H9 (cell line): ENCODE results near the gene PPP1R12B. TPM values are rescaled to one million over a fixed set of nuclear protein-coding genes. Genes with fewer than 3 reads are reported as not detected.

ENCODE experiments used
- DNase-seq: peaks from one replicate; pipeline ENCODE4 v3.0.0-alpha.2; 2017
- H2AFZ ChIP-seq: one replicate; pipeline ENCODE4 v1.6.1; 2013; ENCODE audit warnings: mild to moderate bottlenecking, low read length, control low read depth, moderate library complexity
- H2AK5ac ChIP-seq: 2 replicates; pipeline ENCODE4 v1.6.1; 2013; ENCODE audit warnings: low read length, control low read depth, mixed read lengths; ENCODE audit not compliant: insufficient read length
- H2BK120ac ChIP-seq: one replicate; pipeline ENCODE4 v1.6.1; 2013; ENCODE audit warnings: low read depth, mild to moderate bottlenecking, low read length, control low read depth, inconsistent platforms; ENCODE audit not compliant: poor library complexity, severe bottlenecking
- H2BK12ac ChIP-seq: 2 replicates; pipeline ENCODE4 v1.6.1; 2013; ENCODE audit warnings: low read length, control low read depth, mixed read lengths, low read depth; ENCODE audit not compliant: insufficient read length
- H2BK15ac ChIP-seq: 2 replicates; pipeline ENCODE4 v1.6.1; 2013; ENCODE audit warnings: low read depth, low read length, control low read depth
- H2BK20ac ChIP-seq: one replicate; pipeline ENCODE4 v1.6.1; 2013; ENCODE audit warnings: low read depth, mild to moderate bottlenecking, low read length, control low read depth, inconsistent platforms; ENCODE audit not compliant: poor library complexity, severe bottlenecking
- H2BK5ac ChIP-seq: 2 replicates; pipeline ENCODE4 v1.6.1; 2013; ENCODE audit warnings: low read length, control low read depth, mixed read lengths; ENCODE audit not compliant: insufficient read length
- H3K14ac ChIP-seq: 2 replicates; pipeline ENCODE4 v1.6.1; 2013; ENCODE audit warnings: low read length, control low read depth; ENCODE audit not compliant: insufficient read depth
- H3K18ac ChIP-seq: 2 replicates; pipeline ENCODE4 v1.6.1; 2013; ENCODE audit warnings: low read depth, mild to moderate bottlenecking, mixed read lengths, low read length, control low read depth; ENCODE audit not compliant: insufficient read length
- H3K23ac ChIP-seq: 2 replicates; pipeline ENCODE4 v1.6.1; 2013; ENCODE audit warnings: low read length, control low read depth, mixed read lengths, low read depth; ENCODE audit not compliant: insufficient read length
- H3K23me2 ChIP-seq: 2 replicates; pipeline ENCODE4 v1.6.1; 2013; ENCODE audit warnings: low read depth, mild to moderate bottlenecking, mixed read lengths, low read length, control low read depth; ENCODE audit not compliant: insufficient read length, poor library complexity, severe bottlenecking
- H3K27ac ChIP-seq: 2 replicates; pipeline ENCODE4 v1.5.1; 2013; ENCODE audit warnings: low read length, control low read depth, mixed read lengths, low read depth; ENCODE audit not compliant: insufficient read length
- H3K27me3 ChIP-seq: 2 replicates; pipeline ENCODE4 v1.6.1; 2013; ENCODE audit warnings: low read length, control low read depth, inconsistent platforms; ENCODE audit not compliant: insufficient read depth
- H3K4ac ChIP-seq: 2 replicates; pipeline ENCODE4 v1.6.1; 2013; ENCODE audit warnings: low read depth, mild to moderate bottlenecking, control low read depth, inconsistent platforms, low read length, moderate library complexity
- H3K4me1 ChIP-seq: 2 replicates; pipeline ENCODE4 v1.6.1; 2013; ENCODE audit warnings: low read length, control low read depth, inconsistent platforms; ENCODE audit not compliant: insufficient read depth
- H3K4me2 ChIP-seq: 2 replicates; pipeline ENCODE4 v1.6.1; 2013; ENCODE audit warnings: low read length, control low read depth, mixed read lengths; ENCODE audit not compliant: insufficient read length, insufficient read depth
- H3K56ac ChIP-seq: 2 replicates; pipeline ENCODE4 v1.6.1; 2013; ENCODE audit warnings: low read depth, mild to moderate bottlenecking, mixed read lengths, low read length, control low read depth; ENCODE audit not compliant: insufficient read length
- H3K79me1 ChIP-seq: 2 replicates; pipeline ENCODE4 v1.6.1; 2013; ENCODE audit warnings: low read depth, mild to moderate bottlenecking, moderate library complexity, low read length, control low read depth, inconsistent platforms; ENCODE audit not compliant: insufficient read depth, poor library complexity, severe bottlenecking
- H3K79me2 ChIP-seq: 2 replicates; pipeline ENCODE4 v1.6.1; 2013; ENCODE audit warnings: low read length, control low read depth, inconsistent platforms; ENCODE audit not compliant: insufficient read depth
- H3K9ac ChIP-seq: 2 replicates; pipeline ENCODE4 v1.6.1; 2013; ENCODE audit warnings: low read length, control low read depth, mixed read lengths; ENCODE audit not compliant: insufficient read length; ENCODE audit errors: extremely low read depth
- H3K9me3 ChIP-seq: one replicate; pipeline ENCODE4 v1.6.1; 2013; ENCODE audit warnings: low read depth, low read length, inconsistent platforms; ENCODE audit not compliant: control insufficient read depth
- H3T11ph ChIP-seq: one replicate; pipeline ENCODE4 v1.6.1; 2013; ENCODE audit warnings: mild to moderate bottlenecking, low read length, control low read depth, inconsistent platforms
- H4K20me1 ChIP-seq: one replicate; pipeline ENCODE4 v1.6.1; 2013; ENCODE audit not compliant: control insufficient read depth, insufficient read length, insufficient read depth
- H4K5ac ChIP-seq: 2 replicates; pipeline ENCODE4 v1.6.1; 2013; ENCODE audit warnings: low read depth, mild to moderate bottlenecking, mixed read lengths, low read length, control low read depth; ENCODE audit not compliant: insufficient read length
- H4K8ac ChIP-seq: replicated peaks from 2 replicates; pipeline ENCODE4 v1.6.1; 2013; ENCODE audit warnings: low read length, control low read depth, mixed read lengths, low read depth; ENCODE audit not compliant: insufficient read length
- H4K91ac ChIP-seq: 2 replicates; pipeline ENCODE4 v1.6.1; 2013; ENCODE audit warnings: low read depth, mild to moderate bottlenecking, moderate library complexity, mixed read lengths, low read length, control low read depth; ENCODE audit not compliant: insufficient read length
- H3K27ac Mint-ChIP-seq, 3 experiments: 2 replicates in 2 of 3; 3 replicates in 1 of 3; pipeline ENCODE4 v1.8.0; 2020 to 2021; ENCODE audit warnings: mixed read lengths in 3 of 3, mild to moderate bottlenecking in 1 of 3, moderate library complexity in 1 of 3
- H3K27me3 Mint-ChIP-seq: 2 replicates; pipeline ENCODE4 v1.8.0; 2021; ENCODE audit warnings: low read depth, mild to moderate bottlenecking, moderate library complexity, mixed read lengths
- H3K36me3 Mint-ChIP-seq, 3 experiments: 2 replicates in 2 of 3; 3 replicates in 1 of 3; pipeline ENCODE4 v1.8.0; 2020 to 2021; ENCODE audit warnings: low read depth in 3 of 3, mixed read lengths in 3 of 3; ENCODE audit not compliant: insufficient read depth in 1 of 3
- H3K4me1 Mint-ChIP-seq, 2 experiments: 2 replicates each; pipeline ENCODE4 v1.8.0; 2020; ENCODE audit warnings: mixed read lengths in 2 of 2
- H3K4me3 Mint-ChIP-seq, 2 experiments: 2 replicates in 1 of 2; 3 replicates in 1 of 2; pipeline ENCODE4 v1.8.0; 2020 to 2021; ENCODE audit warnings: mild to moderate bottlenecking in 2 of 2, mixed read lengths in 2 of 2, moderate library complexity in 1 of 2
- H3K9me3 Mint-ChIP-seq, 2 experiments: 2 replicates in 1 of 2; 3 replicates in 1 of 2; pipeline ENCODE4 v1.8.0; 2020; ENCODE audit warnings: mild to moderate bottlenecking in 2 of 2, mixed read lengths in 2 of 2, moderate library complexity in 1 of 2
- CTCF ChIP-seq: fragments of 200-600 bp; sonication (generic); conservative IDR thresholded peaks from 3 replicates; pipeline ENCODE4 v1.8.0; 2021; ENCODE audit warnings: antibody characterized with exemption, mild to moderate bottlenecking
- total RNA-seq: library from RNA; stranded (reverse); gene quantifications from 2 replicates; pipeline ENCODE4 v1.2.1, GENCODE V29; 2021

The PPP1R12B gene
- total RNA-seq, 1 experiment from 2014 or later, result 12.9 TPM

- Mint-ChIP-seq H3K9me3 (no peaks in the 10 kb centered on the region), H3K4me1 (peaks cover 2 to 11% of the 10 kb centered on the region in 2 experiments; a peak in 3 of 4 replicates), H3K36me3 (no peaks in the 10 kb centered on the region; a peak in 1 of 7 replicates), H3K27ac (no peak overlapping the region), H3K27me3 (no peaks in the 10 kb centered on the region; the same call in 1 of the 2 replicates), H3K4me3 (no peak overlapping the region)
- Histone ChIP-seq H3K9me3 (no peaks in the 10 kb centered on the region), H4K8ac (no peak overlapping the region), H3K4me1 (no peaks in the 10 kb centered on the region), H3K27me3 (no peaks in the 10 kb centered on the region), H3K27ac (no peak overlapping the region), H3K9ac (no peak overlapping the region), H2BK20ac (no peak overlapping the region), H2BK12ac (no peak overlapping the region), H4K20me1 (no peaks in the 10 kb centered on the region), H4K5ac (no peak overlapping the region), H2BK120ac (no peak overlapping the region), H3K14ac (no peak overlapping the region), H2AK5ac (no peak overlapping the region), H2BK15ac (no peak overlapping the region), H2BK5ac (no peak overlapping the region), H3K23me2 (no peaks in the 10 kb centered on the region), H3K79me1 (no peaks in the 10 kb centered on the region), H3K56ac (no peak overlapping the region), H3K23ac (no peak overlapping the region), H3T11ph (no peak overlapping the region), H3K79me2 (no peaks in the 10 kb centered on the region), H2AFZ (no peak overlapping the region), H3K4me2 (no peak overlapping the region), H3K4ac (no peak overlapping the region), H3K18ac (no peak overlapping the region), H4K91ac (no peak overlapping the region)
- DNase-seq, result no peak
- TF ChIP-seq CTCF, result no peak
Measured at GRCh38 chr1:202585590-202585933, 237.1 kb downstream of the PPP1R12B start.
